Effector memory CD4-positive, alpha-beta T cell (primary cell): ENCODE results near the gene OSMR.

ENCODE experiments used
- DNase-seq, 3 donors: peaks; one replicate each; pipeline ENCODE4 v3.0.0-alpha.2; 2020
- H3K27ac ChIP-seq: 2 replicates; pipeline ENCODE4 v1.7.0; 2013; ENCODE audit warnings: mild to moderate bottlenecking, low read length, moderate library complexity; ENCODE audit not compliant: insufficient read depth, poor library complexity, severe bottlenecking
- H3K27me3 ChIP-seq: replicated peaks from 2 replicates; pipeline ENCODE4 v1.7.0; 2013; ENCODE audit warnings: mild to moderate bottlenecking, low read length; ENCODE audit not compliant: insufficient read depth, control insufficient read depth, poor library complexity, severe bottlenecking
- H3K36me3 ChIP-seq: 2 replicates; pipeline ENCODE4 v1.7.0; 2013; ENCODE audit warnings: mild to moderate bottlenecking, low read length, moderate library complexity; ENCODE audit not compliant: control insufficient read depth, insufficient read depth
- H3K4me1 ChIP-seq: 2 replicates; pipeline ENCODE4 v1.7.0; 2013; ENCODE audit warnings: low read length, mild to moderate bottlenecking; ENCODE audit not compliant: control insufficient read depth, insufficient read depth, poor library complexity, severe bottlenecking
- H3K4me3 ChIP-seq: 2 replicates; pipeline ENCODE4 v1.7.0; 2013; ENCODE audit warnings: low read length, low read depth, mild to moderate bottlenecking; ENCODE audit not compliant: insufficient read depth, poor library complexity, severe bottlenecking
- H3K9me3 ChIP-seq: 2 replicates; pipeline ENCODE4 v1.7.0; 2013; ENCODE audit warnings: mild to moderate bottlenecking, low read length, moderate library complexity; ENCODE audit not compliant: control insufficient read depth

Gene OSMR

DNA sequence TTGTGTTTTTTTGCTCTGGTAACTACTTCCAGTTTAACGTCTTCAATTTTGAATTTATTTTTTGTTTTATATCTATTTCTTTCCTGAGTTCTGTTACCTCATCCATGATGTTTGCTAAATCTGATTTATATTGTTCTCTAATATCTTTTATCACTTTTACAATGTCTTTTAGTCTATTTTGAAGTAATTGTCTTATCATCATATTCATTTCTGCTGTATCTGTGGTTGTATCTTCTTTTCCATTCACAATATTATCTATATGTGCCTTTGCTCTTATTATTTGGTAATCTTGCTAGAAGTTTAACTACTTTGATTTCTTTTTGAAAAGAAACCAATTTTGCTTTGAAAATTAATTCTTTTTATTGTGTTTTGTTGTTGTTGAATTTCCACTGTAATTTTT lies 43.6 kb downstream of the OSMR start:
- H3K4me3 ChIP-seq, result no peak overlapping the region
- no peaks in the 10 kb centered on the region for H3K36me3 ChIP-seq
- DNase-seq, result no peak
- H3K27ac ChIP-seq, result no peak overlapping the region
- H3K4me1 ChIP-seq, result no peaks in the 10 kb centered on the region
- H3K27me3 ChIP-seq, result no peaks in the 10 kb centered on the region
- H3K9me3 ChIP-seq, result no peaks in the 10 kb centered on the region

- H3K36me3 ChIP-seq, result no peaks in the 10 kb centered on the region
- no peaks in the 10 kb centered on the region for H3K9me3 ChIP-seq
- no peak overlapping the region for H3K27ac ChIP-seq
- H3K4me1 ChIP-seq, result no peaks in the 10 kb centered on the region
- H3K27me3 ChIP-seq, result no peaks in the 10 kb centered on the region
- H3K4me3 ChIP-seq, result no peak overlapping the region
- no peak for DNase-seq
Measured at GRCh38 chr5:38891563-38891962, 45.8 kb downstream of the OSMR start.

- no peaks in the 10 kb centered on the region for H3K36me3 ChIP-seq
- no peak overlapping the region for H3K27ac ChIP-seq
- H3K4me1 ChIP-seq, result no peaks in the 10 kb centered on the region
- no peaks in the 10 kb centered on the region for H3K27me3 ChIP-seq
- H3K4me3 ChIP-seq, result no peak overlapping the region
- no peak for DNase-seq
- no peaks in the 10 kb centered on the region for H3K9me3 ChIP-seq
Measured at GRCh38 chr5:38892363-38892762, 46.6 kb downstream of the OSMR start.

DNA sequence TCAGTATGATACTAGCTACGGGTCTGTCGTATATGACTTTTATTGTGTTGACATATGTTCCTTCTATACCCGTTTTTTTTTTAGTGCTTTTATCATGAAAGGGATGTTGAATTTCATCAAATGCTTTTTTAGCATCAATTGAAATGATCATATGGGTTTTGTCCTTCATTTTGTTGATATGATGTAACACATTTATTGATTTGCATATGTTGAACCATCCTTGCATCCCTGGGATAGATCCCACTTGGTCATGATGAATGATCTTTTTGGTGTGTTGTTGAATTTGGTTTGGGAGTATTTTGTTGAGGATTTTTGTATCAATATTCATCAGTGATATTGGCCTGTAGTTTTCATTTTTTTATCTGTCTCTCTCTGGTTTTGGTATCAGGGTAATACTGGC lies 50.9 kb downstream of the OSMR start:
- H3K4me1 ChIP-seq, result no peaks in the 10 kb centered on the region
- H3K9me3 ChIP-seq, result no peaks in the 10 kb centered on the region
- no peak overlapping the region for H3K27ac ChIP-seq
- H3K27me3 ChIP-seq, result no peaks in the 10 kb centered on the region
- no peak overlapping the region for H3K4me3 ChIP-seq
- H3K36me3 ChIP-seq, result no peaks in the 10 kb centered on the region
- no peak for DNase-seq

DNA sequence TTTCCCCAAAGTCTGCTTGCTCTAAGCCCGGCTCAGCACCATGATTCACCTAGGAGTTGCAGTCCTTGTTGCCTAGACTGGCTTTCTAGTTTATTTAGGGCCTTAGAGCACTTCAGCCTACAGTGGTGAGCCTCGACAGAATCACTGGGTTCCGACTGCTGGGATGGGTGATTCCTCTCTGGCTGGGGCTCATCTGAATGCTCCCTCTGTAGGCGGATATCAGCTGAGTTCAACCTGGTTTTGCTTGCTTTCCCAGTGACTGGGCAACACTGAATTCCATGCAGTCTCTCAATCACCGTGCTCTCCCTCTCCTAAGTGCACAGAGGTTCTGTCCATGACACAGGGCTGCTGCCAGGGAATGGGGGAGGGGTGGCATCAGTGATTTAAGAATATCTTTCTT lies 54.1 kb downstream of the OSMR start:
- H3K27ac ChIP-seq, result no peak overlapping the region
- DNase-seq, result no peak
- no peaks in the 10 kb centered on the region for H3K27me3 ChIP-seq
- no peak overlapping the region for H3K4me3 ChIP-seq
- no peaks in the 10 kb centered on the region for H3K36me3 ChIP-seq
- no peaks in the 10 kb centered on the region for H3K4me1 ChIP-seq
- no peaks in the 10 kb centered on the region for H3K9me3 ChIP-seq

DNA sequence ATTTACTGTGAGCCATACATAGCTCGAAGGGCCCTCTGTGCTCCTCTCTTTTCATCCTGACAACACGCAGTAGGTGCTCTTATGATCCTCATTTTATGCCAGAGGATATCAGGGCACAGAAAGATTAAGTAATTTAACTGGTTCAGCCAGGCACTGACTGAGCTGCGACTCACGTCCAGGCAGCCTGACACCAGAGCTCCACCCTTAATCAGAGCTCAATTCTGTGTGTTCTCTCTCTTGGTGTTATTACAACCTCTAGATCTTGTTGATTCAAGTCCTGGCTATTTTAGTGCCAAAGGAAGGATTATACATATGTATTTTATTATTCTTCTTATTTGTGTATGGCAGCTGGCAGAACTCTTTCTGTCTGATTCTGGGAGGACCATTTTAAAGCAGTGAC lies 59.7 kb downstream of the OSMR start:
- H3K36me3 ChIP-seq, result no peaks in the 10 kb centered on the region
- no peak overlapping the region for H3K27ac ChIP-seq
- H3K27me3 ChIP-seq, result no peaks in the 10 kb centered on the region
- no peaks in the 10 kb centered on the region for H3K4me1 ChIP-seq
- H3K4me3 ChIP-seq, result no peak overlapping the region
- DNase-seq, result no peak
- no peaks in the 10 kb centered on the region for H3K9me3 ChIP-seq

GRCh38 chr5:38906503-38906902 lies 60.7 kb downstream of the OSMR start:
- no peaks in the 10 kb centered on the region for H3K36me3 ChIP-seq
- H3K9me3 ChIP-seq, result no peaks in the 10 kb centered on the region
- H3K4me1 ChIP-seq, result no peaks in the 10 kb centered on the region
- H3K27me3 ChIP-seq, result no peaks in the 10 kb centered on the region
- no peak for DNase-seq
- no peak overlapping the region for H3K4me3 ChIP-seq
- H3K27ac ChIP-seq, result no peak overlapping the region

GRCh38 chr5:38911933-38912332 lies 66.1 kb downstream of the OSMR start:
- Histone ChIP-seq H3K4me3 (no peak overlapping the region), H3K9me3 (no peaks in the 10 kb centered on the region), H3K4me1 (no peaks in the 10 kb centered on the region), H3K27ac (no peak overlapping the region), H3K36me3 (no peaks in the 10 kb centered on the region), H3K27me3 (no peaks in the 10 kb centered on the region)
- DNase-seq, result no peak

GRCh38 chr5:38913714-38914113 lies 67.9 kb downstream of the OSMR start:
- Histone ChIP-seq H3K4me1 (no peaks in the 10 kb centered on the region), H3K27me3 (no peaks in the 10 kb centered on the region), H3K4me3 (no peak overlapping the region), H3K27ac (no peak overlapping the region), H3K36me3 (no peaks in the 10 kb centered on the region), H3K9me3 (no peaks in the 10 kb centered on the region)
- DNase-seq, result no peak

DNA sequence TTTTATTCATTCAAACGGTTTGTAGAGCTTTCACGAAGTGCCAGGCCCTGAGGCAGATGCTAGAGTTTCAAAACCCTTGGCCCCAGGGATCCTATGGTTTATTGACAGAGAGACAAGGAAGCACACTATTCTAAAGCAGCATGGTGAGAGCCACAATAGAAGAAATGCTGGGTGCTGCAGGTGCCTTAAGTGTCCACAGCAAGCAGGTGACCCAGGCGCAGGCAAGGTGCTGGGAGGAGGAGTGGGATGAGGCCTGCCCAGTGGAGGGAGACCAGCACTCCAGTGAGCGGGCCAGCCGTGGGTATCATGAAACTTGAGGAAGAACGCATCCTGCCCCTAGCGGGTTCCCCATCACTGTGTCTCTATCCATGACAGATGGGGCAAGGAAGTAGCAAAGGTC lies 71.0 kb downstream of the OSMR start:
- no peak overlapping the region for H3K27ac ChIP-seq
- H3K4me3 ChIP-seq, result no peak overlapping the region
- no peaks in the 10 kb centered on the region for H3K36me3 ChIP-seq
- H3K4me1 ChIP-seq, result no peaks in the 10 kb centered on the region
- no peak for DNase-seq
- H3K9me3 ChIP-seq, result no peaks in the 10 kb centered on the region
- no peaks in the 10 kb centered on the region for H3K27me3 ChIP-seq

- H3K36me3 ChIP-seq, result no peaks in the 10 kb centered on the region
- DNase-seq, result no peak
Measured at GRCh38 chr5:38921174-38921573, 75.4 kb downstream of the OSMR start.

More at GRCh38 chr5:38921174-38921573, 75.4 kb downstream of the OSMR start:
- Histone ChIP-seq H3K9me3 (no peaks in the 10 kb centered on the region), H3K4me3 (no peak overlapping the region), H3K27me3 (no peaks in the 10 kb centered on the region), H3K4me1 (no peaks in the 10 kb centered on the region), H3K27ac (no peak overlapping the region)
